Kidney (tissue), 14 donors: ENCODE measurements around the gene NOL6. TPM values are rescaled to one million over a fixed set of nuclear protein-coding genes. Genes with fewer than 3 reads are reported as not detected.
"Not testable (repeated sequence)": the region's sequence is repeated elsewhere in the genome, so short reads cannot be mapped to it uniquely, and the experiment has no call there.

ENCODE experiments used
- DNase-seq, 5 donors: peaks; one replicate each; pipeline ENCODE4 v3.0.0-alpha.2; 2013 to 2020
- FAIRE-seq: peaks from 2 replicates; lab custom pipeline; 2012; peaks lifted over from hg19 to GRCh38; lab: Jason Lieb, UNC
- H3K27ac ChIP-seq, 2 donors: one replicate each; pipeline ENCODE4 v1.7.0; 2013; ENCODE audit warnings: low read depth in 2 of 2, low read length in 2 of 2, inconsistent platforms in 1 of 2
- H3K27me3 ChIP-seq: one replicate; pipeline ENCODE4 v1.7.1; 2013; ENCODE audit warnings: low read length, inconsistent platforms; ENCODE audit not compliant: control insufficient read depth, insufficient read depth
- H3K36me3 ChIP-seq, 3 donors: one replicate each; pipeline versions ENCODE4 v1.7.0 to v1.7.1; 2013; ENCODE audit warnings: low read length in 3 of 3, control low read depth in 1 of 3, inconsistent platforms in 1 of 3; ENCODE audit not compliant: insufficient read depth in 3 of 3, control insufficient read depth in 2 of 3
- H3K4me1 ChIP-seq, 3 donors: one replicate each; pipeline versions ENCODE4 v1.7.0 to v1.7.1; 2013; ENCODE audit warnings: low read length in 3 of 3, inconsistent platforms in 1 of 3, low read depth in 1 of 3; ENCODE audit not compliant: control insufficient read depth in 2 of 3, insufficient read depth in 2 of 3
- H3K4me3 ChIP-seq, 3 donors: one replicate each; pipeline versions ENCODE4 v1.7.0 to v1.8.1; 2013; ENCODE audit warnings: low read length in 3 of 3, control low read depth in 1 of 3, inconsistent platforms in 1 of 3
- H3K9ac ChIP-seq, 3 donors: one replicate each; pipeline versions ENCODE4 v1.7.0 to v1.7.1; 2013; ENCODE audit warnings: low read length in 3 of 3, control low read depth in 1 of 3, inconsistent platforms in 1 of 3
- H3K9me3 ChIP-seq, 3 donors: one replicate each; pipeline versions ENCODE4 v1.7.0 to v1.7.1; 2013; ENCODE audit warnings: low read length in 3 of 3, control low read depth in 1 of 3, inconsistent platforms in 1 of 3; ENCODE audit not compliant: control insufficient read depth in 2 of 3, insufficient read depth in 1 of 3
- CTCF ChIP-seq: IDR thresholded peaks from 3 replicates; pipeline ENCODE4 v1.5.1; 2012; ENCODE audit warnings: mild to moderate bottlenecking, moderate library complexity, borderline replicate concordance; ENCODE audit not compliant: insufficient read depth; ENCODE audit errors: extremely low read depth
- intact Hi-C: fragments of 100-400 bp; cut with DNase I; formaldehyde crosslinking; loops from one replicate; pipeline ENCODE4 v1.11.1; 2022
- polyA plus RNA-seq: library from polyadenylated mRNA; stranded (reverse); fragments of 350-450 nt; fragmentation: Illumina TruSeq; extraction: RNeasy Lipid Tissue Mini Kit (QIAGEN cat#74804); gene quantifications from one replicate; pipeline ENCODE4 v1.2.3, GENCODE V29; 2014; ENCODE audit warnings: low read depth, low replicate concordance; ENCODE audit not compliant: insufficient read depth
- total RNA-seq: library from RNA; stranded (reverse); fragmentation: NEBNext Ultra II Directional; extraction: Animal tissue kit (Norgen Biotek cat#: 25700); gene quantifications from one replicate; pipeline ENCODE4 v1.2.1, GENCODE V29; 2021
- donor health status: control.
- donor health status: control.
- donor health status: control.
- donor health status: control.
- donor health status: control.
- donor health status: DM: yes; HTN: yes; CAD: no.
- donor health status: Normal renal cell carcinoma (clear cell type).

The NOL6 gene
- total and polyA plus RNA-seq, 2 donors from 2014 or later = 10.8 to 32.8 TPM

GRCh38 chr9:33489066-33489465 lies 15.3 kb upstream of the NOL6 start:
- Histone ChIP-seq H3K4me3 (no peak overlapping the region), H3K36me3 (no peaks in the 10 kb centered on the region), H3K9me3 (no peaks in the 10 kb centered on the region), H3K27ac (no peak overlapping the region), H3K27me3 (no peaks in the 10 kb centered on the region), H3K9ac (no peak overlapping the region), H3K4me1 (no peaks in the 10 kb centered on the region)
- no peak for TF ChIP-seq CTCF
- DNase-seq (no peak), FAIRE-seq (no peak)
- intact Hi-C loops = no loop called here

- H3K9ac ChIP-seq, H3K27ac ChIP-seq, H3K9me3 ChIP-seq, H3K36me3 ChIP-seq, H3K27me3 ChIP-seq, H3K4me1 ChIP-seq, FAIRE-seq, intact Hi-C loops, H3K4me3 ChIP-seq, DNase-seq: not testable (repeated sequence)
Observed at GRCh38 chr9:33485312-33485711, 11.6 kb upstream of the NOL6 start.

- FAIRE-seq = no peak
Observed at GRCh38 chr9:33480976-33481375, 7.3 kb upstream of the NOL6 start.

GRCh38 chr9:33480106-33480505 lies 6.4 kb upstream of the NOL6 start:
- no peaks in the 10 kb centered on the region for H3K27me3 ChIP-seq
- H3K36me3 ChIP-seq = no peaks in the 10 kb centered on the region
- H3K9ac ChIP-seq = no peak overlapping the region
- H3K4me1 ChIP-seq = no peaks in the 10 kb centered on the region
- H3K9me3 ChIP-seq = no peaks in the 10 kb centered on the region
- no peak overlapping the region for H3K27ac ChIP-seq
- no peak for TF ChIP-seq CTCF
- intact Hi-C loops = no loop called here
- H3K4me3 ChIP-seq = no peak overlapping the region
- FAIRE-seq (no peak), DNase-seq (no peak)

More at GRCh38 chr9:33480976-33481375, 7.3 kb upstream of the NOL6 start:
- TF ChIP-seq CTCF = no peak
- no peak overlapping the region for H3K4me3 ChIP-seq
- no peaks in the 10 kb centered on the region for H3K4me1 ChIP-seq
- peak in 1 of 5 donors; percentile 18 for DNase-seq
- H3K9me3 ChIP-seq = no peaks in the 10 kb centered on the region
- H3K27ac ChIP-seq = no peak overlapping the region
- intact Hi-C loops = no loop called here
- no peaks in the 10 kb centered on the region for H3K27me3 ChIP-seq
- no peak overlapping the region for H3K9ac ChIP-seq
- H3K36me3 ChIP-seq = no peaks in the 10 kb centered on the region
